SH-SY5Y (cell line): Measurements from ENCODE around the gene BCL2L13.

Experiments
- GATA2 ChIP-seq: IDR thresholded peaks from 2 replicates; pipeline ENCODE4 v1.6.1; 2011; ENCODE audit warnings: mild to moderate bottlenecking, low read depth, low read length
- GATA3 ChIP-seq: IDR thresholded peaks from 2 replicates; pipeline ENCODE4 v1.6.1; 2011; ENCODE audit warnings: low read depth, mild to moderate bottlenecking, low read length, moderate library complexity

BCL2L13 gene, protein sequence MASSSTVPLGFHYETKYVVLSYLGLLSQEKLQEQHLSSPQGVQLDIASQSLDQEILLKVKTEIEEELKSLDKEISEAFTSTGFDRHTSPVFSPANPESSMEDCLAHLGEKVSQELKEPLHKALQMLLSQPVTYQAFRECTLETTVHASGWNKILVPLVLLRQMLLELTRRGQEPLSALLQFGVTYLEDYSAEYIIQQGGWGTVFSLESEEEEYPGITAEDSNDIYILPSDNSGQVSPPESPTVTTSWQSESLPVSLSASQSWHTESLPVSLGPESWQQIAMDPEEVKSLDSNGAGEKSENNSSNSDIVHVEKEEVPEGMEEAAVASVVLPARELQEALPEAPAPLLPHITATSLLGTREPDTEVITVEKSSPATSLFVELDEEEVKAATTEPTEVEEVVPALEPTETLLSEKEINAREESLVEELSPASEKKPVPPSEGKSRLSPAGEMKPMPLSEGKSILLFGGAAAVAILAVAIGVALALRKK

DNA sequence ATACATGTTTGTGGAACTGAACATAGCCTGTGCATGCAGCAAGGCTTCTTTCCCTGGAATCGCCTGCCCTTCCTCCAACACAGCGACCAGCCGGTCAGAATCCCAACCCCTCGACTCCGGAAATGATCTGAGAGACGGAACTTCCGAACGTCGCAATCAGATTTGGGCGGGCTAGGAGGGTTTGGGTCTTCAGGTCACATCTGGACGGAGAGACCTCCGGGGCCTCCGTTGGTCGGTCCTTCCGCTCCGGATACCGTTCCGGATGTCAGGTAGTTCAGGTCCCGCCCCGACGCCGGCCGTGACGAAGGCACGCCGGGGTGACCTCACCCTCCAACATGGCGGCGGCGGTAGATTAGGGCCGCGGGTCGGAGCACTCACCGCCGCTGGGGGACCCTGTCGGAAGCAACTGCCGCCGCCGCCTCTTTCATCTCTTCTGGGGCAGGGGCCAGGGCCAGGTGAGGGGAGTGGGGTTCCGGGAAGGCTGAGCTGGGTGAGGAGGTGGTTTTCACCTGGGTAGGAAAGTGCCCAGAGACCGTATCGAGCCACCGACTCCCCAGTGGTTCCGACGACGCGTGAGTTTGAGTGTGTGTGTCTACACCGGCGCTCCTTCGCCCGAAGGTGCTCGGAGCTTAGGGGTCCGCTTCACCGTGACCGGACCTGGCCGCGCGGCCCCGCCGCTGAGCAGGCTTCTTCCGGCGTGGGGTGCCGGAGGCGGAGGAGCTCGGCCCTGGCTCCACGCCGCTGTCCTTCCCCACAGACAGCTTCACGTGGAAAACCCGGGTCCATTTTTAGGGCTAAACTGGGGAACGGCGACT lies at the start of gene BCL2L13:
TSS of gene BCL2L13 (plus strand) at position 326 of the 815 bp plus-strand sequence. CDS start 16,955 bp downstream, outside the sequence.
- TF ChIP-seq GATA3 (no peak), GATA2 (peak; percentile 64)

DNA sequence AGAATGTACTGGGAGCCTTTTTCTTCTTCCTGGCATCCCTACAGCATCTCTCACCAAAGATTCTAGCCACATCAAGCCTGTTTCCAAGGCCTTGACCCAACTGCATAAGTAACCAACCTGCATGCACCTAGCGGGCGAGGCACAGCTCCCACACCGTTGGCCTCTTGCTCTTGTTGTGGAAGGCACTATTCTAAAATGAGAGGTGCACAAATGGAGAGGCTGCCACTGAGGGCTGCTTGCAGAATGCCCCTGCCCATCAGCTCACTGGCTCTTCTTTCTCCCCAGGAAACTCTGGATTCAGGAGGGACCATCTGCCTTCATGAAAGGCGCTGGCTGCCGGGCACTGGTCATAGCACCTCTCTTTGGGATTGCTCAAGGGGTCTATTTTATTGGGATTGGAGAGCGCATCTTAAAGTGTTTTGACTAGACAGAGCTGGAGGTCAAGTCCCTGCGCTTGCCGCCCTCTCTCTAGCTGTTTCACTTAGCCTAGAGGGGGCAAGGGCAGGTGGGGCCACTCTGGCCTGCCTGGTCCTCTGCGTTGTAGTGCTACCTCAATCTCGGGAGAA lies 48.7 kb upstream of the BCL2L13 start:
- no peak for TF ChIP-seq GATA3
- no peak for TF ChIP-seq GATA2

DNA sequence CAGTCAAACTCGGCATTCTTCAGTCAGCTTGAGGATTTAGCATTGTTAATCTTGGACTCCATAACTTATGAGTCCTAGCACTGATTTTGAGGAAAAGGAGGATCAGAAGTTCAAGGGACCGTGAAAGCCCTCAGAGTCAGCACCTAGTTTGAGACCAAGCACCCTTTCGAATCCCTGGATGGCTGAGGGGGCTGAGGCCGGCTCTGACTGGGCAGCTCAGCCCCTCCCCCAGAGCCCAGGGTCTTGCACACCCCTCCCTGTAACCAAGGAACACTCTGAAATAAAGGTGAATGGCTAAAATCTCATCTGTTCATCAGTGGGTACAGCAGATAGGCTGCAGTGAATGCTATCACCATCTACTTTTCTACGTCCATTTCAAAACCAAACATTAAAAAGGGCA lies 48.0 kb upstream of the BCL2L13 start:
- TF ChIP-seq GATA2 (no peak), GATA3 (no peak)

DNA sequence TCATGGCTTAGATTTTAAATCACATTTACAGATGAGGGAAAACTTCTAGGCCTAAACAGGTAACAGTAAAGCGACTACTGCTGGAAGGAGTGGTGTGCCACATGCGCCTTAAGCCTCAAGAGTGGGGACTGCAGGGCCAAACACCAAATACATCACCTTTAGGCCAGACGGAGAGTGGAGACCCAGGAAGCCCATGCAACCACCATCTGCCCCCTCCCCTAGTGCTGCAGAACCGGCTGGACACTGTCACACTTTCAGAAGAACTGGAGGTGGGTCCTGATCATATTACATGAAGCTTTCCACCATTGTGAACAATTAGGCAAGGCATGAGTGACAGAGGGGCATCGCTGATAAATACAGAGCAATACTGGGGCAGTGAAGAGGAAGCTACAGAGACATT lies 46.4 kb upstream of the BCL2L13 start:
- TF ChIP-seq GATA3 (no peak), GATA2 (no peak)

DNA sequence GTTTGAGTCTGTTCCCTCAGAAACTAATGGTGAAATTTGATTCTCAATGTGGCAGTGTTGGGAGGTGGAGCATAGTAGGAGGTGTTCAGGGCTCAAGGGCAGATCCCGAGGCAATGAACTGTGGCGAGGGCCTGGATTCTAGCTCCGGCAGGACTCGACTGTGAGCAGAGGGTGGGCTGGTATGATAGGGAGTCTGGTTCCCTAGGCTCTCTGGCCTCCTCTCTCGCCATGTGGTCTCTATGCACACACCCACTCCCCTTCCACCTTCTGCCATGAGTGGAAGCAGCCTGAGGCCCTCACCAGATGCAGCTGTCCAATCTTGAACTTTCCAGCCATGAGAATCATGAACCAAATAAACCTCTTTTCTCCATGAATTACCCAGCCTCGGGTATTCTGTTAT lies 42.3 kb upstream of the BCL2L13 start:
- TF ChIP-seq GATA3 (no peak), GATA2 (no peak)

DNA sequence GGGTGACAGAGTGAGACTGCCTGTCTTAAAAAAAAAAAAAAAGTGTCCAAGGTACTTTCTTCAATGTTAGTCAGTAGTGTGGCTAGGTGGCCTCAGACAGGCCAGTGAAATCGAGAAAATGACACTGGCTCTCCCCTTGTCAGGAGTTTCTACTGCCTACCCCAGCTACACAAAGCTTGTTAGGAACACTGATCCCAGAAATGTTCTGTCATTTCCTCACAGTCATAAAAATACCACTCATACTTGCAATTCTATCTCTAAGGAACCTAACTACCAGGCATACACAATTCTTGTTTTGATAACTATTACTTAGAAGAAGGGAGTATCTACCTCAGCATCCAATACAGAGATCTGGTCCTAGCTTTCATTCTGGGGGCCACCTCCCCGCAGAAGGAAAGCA lies 41.3 kb upstream of the BCL2L13 start:
- no peak for TF ChIP-seq GATA3
- TF ChIP-seq GATA2, result no peak

DNA sequence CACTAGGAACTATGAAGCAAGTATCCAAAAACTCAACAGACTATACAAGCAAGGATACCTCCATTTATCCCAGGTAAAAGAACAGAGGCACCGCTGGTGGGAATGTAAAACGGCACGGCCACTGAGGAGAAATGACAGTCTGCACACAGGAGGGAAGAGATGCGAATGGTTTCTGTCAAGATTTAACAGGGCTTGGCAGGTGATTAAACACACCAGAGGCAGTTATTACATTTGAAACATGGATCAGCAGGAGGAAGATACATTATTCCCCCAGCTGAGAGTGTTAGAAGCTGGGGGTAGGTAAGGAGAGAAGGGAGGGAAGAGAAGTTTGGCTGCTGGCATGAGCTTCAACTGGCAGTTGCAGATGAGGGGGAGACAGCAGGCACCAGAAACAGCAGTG lies 40.2 kb upstream of the BCL2L13 start:
- TF ChIP-seq GATA2 (no peak), GATA3 (no peak)

DNA sequence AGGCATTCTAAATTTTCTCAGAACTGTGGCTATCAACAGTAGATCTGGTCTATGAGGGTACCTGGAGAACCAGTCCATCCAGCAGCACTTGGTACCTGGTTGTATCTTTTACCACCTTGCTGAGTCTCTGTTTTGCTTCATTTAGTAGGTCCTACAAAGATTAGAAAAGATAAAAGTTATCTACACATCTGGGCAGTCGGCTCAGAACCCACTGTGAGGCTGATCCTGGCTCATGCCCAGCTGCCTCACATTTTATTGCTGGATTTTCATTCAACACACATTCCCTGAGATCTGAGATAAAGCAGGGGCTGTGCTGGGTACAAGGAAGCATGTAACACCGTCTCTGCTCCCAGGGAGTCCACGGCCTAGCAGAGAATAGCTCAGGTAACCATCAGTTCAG lies 37.5 kb upstream of the BCL2L13 start:
- TF ChIP-seq GATA2, result peak; percentile 90
- TF ChIP-seq GATA3, result no peak; the same call in 1 of the 2 replicates

DNA sequence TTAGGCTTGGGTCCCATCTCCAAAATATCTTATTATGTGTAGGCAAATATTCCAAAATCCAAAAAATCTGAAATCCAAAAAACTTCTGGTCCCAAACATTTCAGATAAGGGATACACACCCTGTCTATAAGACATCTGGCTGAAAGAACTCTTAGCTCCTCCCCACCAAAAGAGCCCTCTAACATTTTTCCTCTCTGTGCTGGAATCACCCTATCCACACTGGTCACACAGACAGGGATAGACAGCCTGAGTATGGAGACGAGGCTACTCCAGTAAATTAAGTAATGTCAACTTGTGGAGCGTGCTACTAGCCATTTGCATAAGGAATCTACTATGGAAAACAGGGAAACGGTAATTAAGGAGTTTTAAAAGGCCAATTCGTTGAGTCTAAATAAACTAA lies 34.9 kb upstream of the BCL2L13 start:
- no peak for TF ChIP-seq GATA2
- no peak for TF ChIP-seq GATA3

DNA sequence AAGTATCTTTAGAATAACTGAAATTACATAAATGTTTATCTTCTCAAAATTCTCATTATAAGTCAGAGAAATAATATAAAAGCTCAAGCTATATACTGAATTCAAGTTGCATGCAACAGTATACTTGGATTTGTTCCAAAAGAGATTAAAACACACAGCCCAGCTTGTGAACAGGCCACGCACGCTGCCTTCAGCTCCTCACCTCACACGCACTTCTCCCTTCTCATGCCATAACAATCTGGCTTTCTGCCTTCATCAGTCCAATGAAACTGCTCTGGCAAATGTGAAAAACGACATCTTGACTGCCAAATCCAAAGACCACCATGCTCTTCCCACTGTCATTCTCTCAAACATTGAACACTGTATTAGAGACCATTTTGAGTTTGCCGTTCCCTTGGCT lies 32.1 kb upstream of the BCL2L13 start:
- no peak for TF ChIP-seq GATA2
- no peak for TF ChIP-seq GATA3

DNA sequence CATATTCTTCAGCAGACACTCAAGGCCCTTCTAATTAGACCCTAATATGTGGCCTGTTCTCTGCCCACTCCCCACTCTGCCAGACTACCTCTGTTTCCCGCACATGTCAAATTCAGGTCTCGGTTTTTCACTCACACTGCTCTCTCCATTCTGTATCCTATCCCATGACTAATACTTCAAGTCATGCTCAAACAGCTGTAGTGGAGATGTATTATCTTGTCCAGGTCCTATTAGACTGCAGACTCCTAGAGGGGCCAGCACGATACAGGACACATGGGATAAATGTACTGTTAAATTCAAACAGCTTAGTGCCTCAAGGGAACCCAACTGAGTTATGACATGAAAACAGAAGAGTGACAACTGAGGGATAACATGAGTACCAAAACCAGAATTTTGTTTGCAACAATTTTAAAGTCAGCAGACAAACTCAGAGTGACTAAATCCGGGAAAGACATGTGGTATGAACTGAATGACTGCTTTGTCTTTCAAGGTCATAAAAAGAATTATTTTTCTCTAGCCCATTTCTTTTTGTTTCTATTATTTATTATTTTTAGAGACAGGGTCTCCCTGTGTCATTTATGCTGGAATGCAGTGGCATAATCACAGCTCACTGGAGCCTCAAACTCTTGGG lies 30.6 kb upstream of the BCL2L13 start:
- no peak for TF ChIP-seq GATA3
- no peak for TF ChIP-seq GATA2

DNA sequence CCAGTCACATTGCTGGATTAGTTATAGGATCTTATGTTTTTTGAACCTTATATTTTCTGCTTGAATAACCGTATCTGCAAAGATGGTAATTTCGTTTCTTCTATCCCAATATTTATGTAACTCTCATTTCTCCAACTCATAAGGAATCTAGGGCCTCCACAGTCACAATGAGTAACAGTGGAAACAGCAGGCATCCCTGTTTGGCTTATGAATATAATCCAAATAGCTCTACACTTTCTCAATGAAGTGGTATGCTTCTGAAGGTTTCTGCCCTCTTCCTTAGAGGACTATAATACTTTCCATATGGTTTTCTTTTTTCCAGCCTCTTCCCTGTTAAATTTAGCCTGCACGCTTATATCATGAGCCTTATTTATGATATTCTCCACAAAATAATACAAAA lies 26.5 kb upstream of the BCL2L13 start:
- TF ChIP-seq GATA3 (no peak), GATA2 (no peak)

DNA sequence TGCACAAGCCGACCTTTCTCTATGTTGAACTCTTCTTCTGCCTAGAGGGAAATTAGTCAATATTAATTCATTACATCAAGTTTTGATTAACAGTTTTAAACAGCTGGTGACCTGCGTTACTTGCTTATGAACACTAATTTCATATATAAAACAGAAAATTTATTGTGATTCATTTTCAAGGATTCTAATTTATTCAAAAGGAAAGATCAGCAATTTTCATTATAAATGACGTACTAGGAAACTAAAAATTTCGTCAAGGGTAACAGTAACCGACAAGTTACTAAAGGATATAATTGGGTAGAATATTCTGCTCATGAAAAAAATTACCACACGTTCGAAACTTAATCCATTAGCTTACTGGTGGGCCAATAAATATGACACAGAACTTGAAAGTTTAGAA lies 25.3 kb upstream of the BCL2L13 start:
- TF ChIP-seq GATA2 (no peak), GATA3 (no peak)

DNA sequence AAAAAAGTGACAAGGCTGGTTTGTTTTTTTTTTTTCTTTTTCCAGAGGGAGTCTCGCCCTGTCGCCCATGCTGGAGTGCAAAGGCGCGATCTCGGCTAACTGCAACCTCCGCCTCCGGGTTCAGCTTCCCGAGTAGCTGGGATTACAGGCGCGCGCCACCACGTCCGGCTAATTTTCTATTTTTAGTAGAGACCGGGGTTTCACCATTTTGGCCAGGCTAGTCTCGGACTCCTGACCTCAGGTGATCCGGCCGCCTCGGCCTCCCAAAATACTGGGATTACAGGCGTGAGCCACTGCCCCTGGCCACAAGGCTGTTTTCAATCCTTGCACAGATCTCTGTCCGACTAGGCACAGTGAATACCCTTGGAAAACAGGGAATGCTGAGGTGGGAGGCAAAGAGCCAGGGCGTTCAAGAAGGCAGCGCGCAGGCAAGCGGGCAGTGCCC lies 10.6 kb upstream of the BCL2L13 start:
- TF ChIP-seq GATA2 (no peak), GATA3 (no peak)
